Muscle of leg (tissue), 11 donors: ENCODE results near the gene AGAP1. TPM values are rescaled to one million over a fixed set of nuclear protein-coding genes. Genes with fewer than 3 reads are reported as not detected.
"Not testable (repeated sequence)": the region's sequence is repeated elsewhere in the genome, so short reads cannot be mapped to it uniquely, and the experiment has no call there.

ENCODE experiments used
- DNase-seq: peaks from one replicate; pipeline ENCODE4 v3.0.0; 2013
- H3K27ac ChIP-seq: one replicate; pipeline ENCODE4 v1.5.1; 2013; ENCODE audit warnings: mild to moderate bottlenecking, low read length, control low read depth
- H3K27me3 ChIP-seq: one replicate; pipeline ENCODE4 v1.6.1; 2013; ENCODE audit warnings: low read length; ENCODE audit not compliant: control insufficient read depth, insufficient read depth
- H3K36me3 ChIP-seq: one replicate; pipeline ENCODE4 v1.6.1; 2013; ENCODE audit warnings: low read length; ENCODE audit not compliant: control insufficient read depth, insufficient read depth
- H3K4me1 ChIP-seq: one replicate; pipeline ENCODE4 v1.6.1; 2013; ENCODE audit warnings: low read length; ENCODE audit not compliant: control insufficient read depth, insufficient read depth
- H3K4me3 ChIP-seq: one replicate; pipeline ENCODE4 v1.5.1; 2013; ENCODE audit warnings: low read length, control low read depth
- H3K9me3 ChIP-seq: replicated peaks from 2 replicates; pipeline ENCODE4 v1.6.1; 2013; ENCODE audit warnings: low read depth, low read length; ENCODE audit not compliant: control insufficient read depth
- WGBS: methylation state at CpG from one replicate; pipeline ENCODE4 v1.1.5; 2013; ENCODE audit warnings: missing lambda C conversion rate; ENCODE audit not compliant: insufficient coverage; 5-methylcytosine and 5-hydroxymethylcytosine counted together
- polyA plus RNA-seq, 8 donors: library from polyadenylated mRNA; unstranded; fragments of 120-200 nt; gene quantifications; one replicate each; pipeline versions ENCODE4 v1.2.1 to v1.2.3, GENCODE V29; 2013; ENCODE audit warnings: inconsistent platforms in 1 of 8, low replicate concordance in 1 of 8; ENCODE audit not compliant: insufficient read length in 8 of 8, insufficient read depth in 1 of 8
- total RNA-seq: library from RNA; stranded (reverse); fragments of 120-200 nt; gene quantifications from one replicate; pipeline ENCODE4 v1.2.4, GENCODE V29; 2013

AGAP1 gene
- total and polyA plus RNA-seq, 9 donors = 19.1 to 32.0 (median 26.8) TPM

- Histone ChIP-seq H3K27me3 (no peaks in the 10 kb centered on the region), H3K36me3 (peaks cover 42% of the 10 kb centered on the region), H3K4me1 (peaks cover 32% of the 10 kb centered on the region), H3K4me3 (no peak overlapping the region), H3K9me3 (no peaks in the 10 kb centered on the region), H3K27ac (peak overlapping the region; percentile 66)
- DNase-seq = peak; percentile 85
- WGBS = 73% methylated on average over 3 of the region's 10 CpGs
Observed at GRCh38 chr2:235749121-235749770, 255.4 kb downstream of the AGAP1 start.

DNA sequence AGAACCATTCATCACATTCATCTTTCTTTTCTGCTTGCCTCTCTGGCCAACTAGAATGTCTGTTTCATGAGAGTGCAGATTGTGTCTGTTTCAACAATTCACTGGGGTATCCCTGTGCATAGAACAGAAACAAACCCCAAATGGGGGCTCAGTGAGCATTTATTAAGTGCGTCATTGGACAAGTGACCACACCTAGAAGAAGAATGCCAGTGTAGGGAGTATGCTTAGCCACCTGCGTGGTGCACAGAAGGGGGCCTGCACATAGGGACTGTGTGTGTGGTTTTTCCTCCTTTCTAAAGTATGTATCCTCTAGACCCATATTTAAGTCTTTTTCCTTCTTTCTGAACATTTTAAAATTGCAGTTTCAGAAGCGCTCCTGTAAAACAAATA, 255.9 kb downstream of the AGAP1 start:
- H3K4me1 ChIP-seq = peaks cover 32% of the 10 kb centered on the region
- no peak overlapping the region for H3K27ac ChIP-seq
- no peaks in the 10 kb centered on the region for H3K9me3 ChIP-seq
- no peak overlapping the region for H3K4me3 ChIP-seq
- no peak for DNase-seq
- no CpG with 5 or more reads among the region's 3 CpGs for WGBS
- H3K36me3 ChIP-seq = peaks cover 38% of the 10 kb centered on the region
- H3K27me3 ChIP-seq = no peaks in the 10 kb centered on the region

DNA sequence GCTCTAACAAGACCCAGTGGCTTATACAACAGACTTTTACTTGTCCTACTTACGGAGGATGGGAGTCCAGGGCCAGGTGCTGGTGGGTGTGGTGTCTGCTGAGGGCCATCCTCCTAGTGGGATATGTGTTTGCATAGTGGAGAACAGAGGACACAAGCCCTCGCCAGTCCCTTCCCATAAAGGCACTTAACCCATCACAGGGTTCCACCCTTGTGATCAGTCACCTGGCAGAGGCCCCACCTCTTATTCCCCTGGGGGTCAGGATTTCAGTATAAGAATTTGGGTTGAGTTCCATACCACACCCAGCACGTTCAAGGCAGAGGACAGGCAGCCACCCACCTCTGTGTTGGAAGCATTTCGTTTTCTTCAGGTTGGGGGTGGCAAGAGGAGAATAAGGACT, 259.0 kb downstream of the AGAP1 start:
- no CpG with 5 or more reads among the region's 4 CpGs for WGBS
- Histone ChIP-seq H3K27ac (no peak overlapping the region), H3K4me1 (peaks cover 17% of the 10 kb centered on the region), H3K4me3 (no peak overlapping the region), H3K36me3 (peaks cover 24% of the 10 kb centered on the region), H3K27me3 (no peaks in the 10 kb centered on the region), H3K9me3 (no peaks in the 10 kb centered on the region)
- no peak for DNase-seq

GRCh38 chr2:235754357-235755207, 260.7 kb downstream of the AGAP1 start:
- Histone ChIP-seq H3K9me3 (no peaks in the 10 kb centered on the region), H3K27ac (no peak overlapping the region), H3K4me1 (peaks cover 6% of the 10 kb centered on the region), H3K27me3 (no peaks in the 10 kb centered on the region), H3K4me3 (no peak overlapping the region), H3K36me3 (peaks cover 24% of the 10 kb centered on the region)
- 69% methylated on average over 15 of the region's 21 CpGs for WGBS
- no peak for DNase-seq

DNA sequence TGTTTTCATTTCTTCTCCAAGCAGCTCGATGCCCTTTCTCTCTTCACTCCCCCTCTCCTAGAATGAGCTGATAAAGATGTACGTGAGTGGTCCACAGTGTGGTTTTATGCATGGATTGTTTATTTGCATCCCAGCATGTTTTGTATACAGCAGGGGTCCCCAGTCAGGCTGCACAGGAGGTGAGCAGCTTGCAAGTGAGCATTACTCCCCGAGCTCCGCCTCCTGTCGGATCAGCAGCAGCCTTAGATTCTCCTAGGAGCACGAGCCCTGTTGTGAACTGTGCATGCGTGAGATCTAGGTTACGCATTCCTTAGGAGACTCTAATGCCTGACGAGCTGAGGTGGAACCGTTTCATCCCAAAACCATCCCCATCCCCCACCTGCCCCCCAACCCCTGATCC, 262.6 kb downstream of the AGAP1 start:
- Histone ChIP-seq H3K27ac (no peak overlapping the region), H3K4me1 (no peaks in the 10 kb centered on the region), H3K4me3 (no peak overlapping the region), H3K27me3 (no peaks in the 10 kb centered on the region), H3K9me3 (no peaks in the 10 kb centered on the region), H3K36me3 (peaks cover 16% of the 10 kb centered on the region)
- no peak for DNase-seq
- 78% methylated on average over 3 of the region's 10 CpGs for WGBS

- no peaks in the 10 kb centered on the region for H3K4me1 ChIP-seq
- H3K9me3 ChIP-seq = no peaks in the 10 kb centered on the region
- H3K4me3 ChIP-seq = no peak overlapping the region
- no peak for DNase-seq
- no peak overlapping the region for H3K27ac ChIP-seq
- H3K27me3 ChIP-seq = no peaks in the 10 kb centered on the region
- H3K36me3 ChIP-seq = peaks cover 10% of the 10 kb centered on the region
- WGBS = 89% methylated on average over 6 of the region's 6 CpGs
Observed at GRCh38 chr2:235757212-235757611, 263.4 kb downstream of the AGAP1 start.

GRCh38 chr2:235757640-235758039, 263.8 kb downstream of the AGAP1 start:
- 88% methylated on average over 4 of the region's 6 CpGs for WGBS
- Histone ChIP-seq H3K9me3 (no peaks in the 10 kb centered on the region), H3K4me3 (no peak overlapping the region), H3K4me1 (no peaks in the 10 kb centered on the region), H3K36me3 (peaks cover 8% of the 10 kb centered on the region), H3K27me3 (no peaks in the 10 kb centered on the region), H3K27ac (no peak overlapping the region)
- DNase-seq = no peak

- no peak for DNase-seq
- Histone ChIP-seq H3K27ac (no peak overlapping the region), H3K36me3 (peaks cover 21% of the 10 kb centered on the region), H3K4me1 (no peaks in the 10 kb centered on the region), H3K4me3 (no peak overlapping the region), H3K27me3 (no peaks in the 10 kb centered on the region), H3K9me3 (no peaks in the 10 kb centered on the region)
- WGBS = 88% methylated on average over 8 of the region's 20 CpGs
Observed at GRCh38 chr2:235762832-235763598, 269.2 kb downstream of the AGAP1 start.

- Histone ChIP-seq H3K27me3 (no peaks in the 10 kb centered on the region), H3K27ac (no peak overlapping the region), H3K36me3 (peaks cover 21% of the 10 kb centered on the region), H3K4me3 (no peak overlapping the region), H3K9me3 (no peaks in the 10 kb centered on the region), H3K4me1 (no peaks in the 10 kb centered on the region)
- DNase-seq = no peak
- WGBS = 96% methylated on average over 20 of the region's 20 CpGs
Observed at GRCh38 chr2:235763816-235764215, 270.0 kb downstream of the AGAP1 start.

DNA sequence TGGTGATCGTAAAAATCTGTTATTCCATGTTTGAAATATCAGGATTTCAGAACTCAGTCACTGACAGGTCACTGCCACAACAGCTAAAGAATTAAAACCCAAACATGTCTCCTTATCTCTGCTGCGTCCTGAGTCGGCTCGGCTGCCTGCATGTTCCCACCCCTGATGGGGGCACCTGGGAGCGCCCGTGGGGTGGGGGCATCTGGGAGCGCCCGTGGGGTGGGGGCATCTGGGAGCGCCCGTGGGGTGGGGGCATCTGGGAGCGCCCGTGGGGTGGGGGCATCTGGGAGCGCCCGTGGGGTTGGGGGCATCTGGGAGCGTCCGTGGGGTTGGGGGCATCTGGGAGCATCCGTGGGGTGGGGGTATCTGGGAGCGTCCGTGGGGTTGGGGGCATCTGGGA, 270.6 kb downstream of the AGAP1 start:
- DNase-seq, H3K27ac ChIP-seq, H3K4me3 ChIP-seq, H3K9me3 ChIP-seq, H3K4me1 ChIP-seq, H3K27me3 ChIP-seq: not testable (repeated sequence)
- 100% methylated on average over 1 of the region's 19 CpGs for WGBS
- peaks cover 21% of the 10 kb centered on the region for H3K36me3 ChIP-seq
